Colonic mucosa (tissue), 4 donors: ENCODE measurements around the gene CCDC81. TPM values are rescaled to one million over a fixed set of nuclear protein-coding genes. Genes with fewer than 3 reads are reported as not detected.
"Not testable (repeated sequence)": the region's sequence is repeated elsewhere in the genome, so short reads cannot be mapped to it uniquely, and the experiment has no call there.

Experiments used
- DNase-seq: peaks from one replicate; pipeline ENCODE4 v3.0.0-alpha.2; 2020
- H3K27ac ChIP-seq: fragments of 200-600 bp; one replicate; pipeline ENCODE4 v1.8.0; 2021
- H3K27me3 ChIP-seq: fragments of 200-600 bp; one replicate; pipeline ENCODE4 v1.8.0; 2021
- H3K36me3 ChIP-seq: fragments of 200-600 bp; one replicate; pipeline ENCODE4 v1.8.0; 2021
- H3K4me1 ChIP-seq: fragments of 200-600 bp; one replicate; pipeline ENCODE4 v1.8.0; 2021; ENCODE audit warnings: mild to moderate bottlenecking
- H3K4me3 ChIP-seq: fragments of 200-600 bp; one replicate; pipeline ENCODE4 v1.8.0; 2021
- H3K9ac ChIP-seq, 2 donors: one replicate each; pipeline ENCODE4 v1.7.0; 2013; ENCODE audit warnings: control low read depth in 2 of 2, low read depth in 2 of 2, low read length in 2 of 2
- H3K9me3 ChIP-seq: fragments of 200-600 bp; one replicate; pipeline ENCODE4 v1.8.0; 2021
- intact Hi-C: fragments of 100-400 bp; cut with DNase I; formaldehyde crosslinking; loops from one replicate; pipeline ENCODE4 v1.14.1; 2022
- total RNA-seq, 2 donors: library from RNA; stranded (reverse); fragmentation: NEBNext Ultra II Directional in 1 of 2; extraction: Animal tissue kit (Norgen Biotek cat#: 25700) in 1 of 2; gene quantifications; one replicate each; pipeline ENCODE4 v1.2.1, GENCODE V29; 2021
- TF ChIP-seq, protein P1 (sequence below): fragments of 200-600 bp; IDR thresholded peaks from one replicate; pipeline ENCODE4 v1.8.0; 2022; ENCODE audit warnings: antibody characterized with exemption, mild to moderate bottlenecking
- donor health status: healthy.
- donor health status: DM: no; HTN: no; CAD: no.
- donor health status: DM: no; HTN: no; CAD: no.

CCDC81 gene
- total RNA-seq, 2 donors from 2014 or later, result 0.32 to 0.53 TPM

GRCh38 chr11:86415026-86415425, 40.3 kb downstream of the CCDC81 start:
- intact Hi-C loops, result no loop called here
- H3K4me1 ChIP-seq, result no peaks in the 10 kb centered on the region
- no peak overlapping the region for H3K9ac ChIP-seq
- H3K4me3 ChIP-seq, result no peak overlapping the region
- H3K9me3 ChIP-seq, result no peaks in the 10 kb centered on the region
- TF ChIP-seq, protein P1, sequence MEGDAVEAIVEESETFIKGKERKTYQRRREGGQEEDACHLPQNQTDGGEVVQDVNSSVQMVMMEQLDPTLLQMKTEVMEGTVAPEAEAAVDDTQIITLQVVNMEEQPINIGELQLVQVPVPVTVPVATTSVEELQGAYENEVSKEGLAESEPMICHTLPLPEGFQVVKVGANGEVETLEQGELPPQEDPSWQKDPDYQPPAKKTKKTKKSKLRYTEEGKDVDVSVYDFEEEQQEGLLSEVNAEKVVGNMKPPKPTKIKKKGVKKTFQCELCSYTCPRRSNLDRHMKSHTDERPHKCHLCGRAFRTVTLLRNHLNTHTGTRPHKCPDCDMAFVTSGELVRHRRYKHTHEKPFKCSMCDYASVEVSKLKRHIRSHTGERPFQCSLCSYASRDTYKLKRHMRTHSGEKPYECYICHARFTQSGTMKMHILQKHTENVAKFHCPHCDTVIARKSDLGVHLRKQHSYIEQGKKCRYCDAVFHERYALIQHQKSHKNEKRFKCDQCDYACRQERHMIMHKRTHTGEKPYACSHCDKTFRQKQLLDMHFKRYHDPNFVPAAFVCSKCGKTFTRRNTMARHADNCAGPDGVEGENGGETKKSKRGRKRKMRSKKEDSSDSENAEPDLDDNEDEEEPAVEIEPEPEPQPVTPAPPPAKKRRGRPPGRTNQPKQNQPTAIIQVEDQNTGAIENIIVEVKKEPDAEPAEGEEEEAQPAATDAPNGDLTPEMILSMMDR, result no peak
- no peak for DNase-seq
- H3K36me3 ChIP-seq, result no peaks in the 10 kb centered on the region
- H3K27ac ChIP-seq, result no peak overlapping the region
- H3K27me3 ChIP-seq, result no peaks in the 10 kb centered on the region

DNA sequence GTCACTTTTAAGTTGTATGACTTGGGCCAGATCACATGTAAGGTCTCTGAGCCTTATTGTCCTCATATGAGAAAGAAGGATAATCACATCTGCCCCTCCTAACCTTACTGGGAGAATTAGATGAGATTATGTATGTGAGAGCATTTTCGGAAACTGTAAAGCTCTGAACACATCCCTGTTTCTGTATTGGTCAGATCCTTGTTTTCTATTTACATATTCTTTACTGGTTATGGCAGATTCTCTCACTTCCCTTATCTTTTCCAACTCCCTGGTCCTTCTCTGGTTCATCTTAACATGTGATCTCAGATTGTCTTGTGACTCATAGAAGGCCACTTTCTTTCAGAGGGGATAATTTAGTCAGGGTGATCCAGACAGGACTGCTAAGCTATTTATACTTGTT, 41.8 kb downstream of the CCDC81 start:
- H3K27me3 ChIP-seq, result no peaks in the 10 kb centered on the region
- no peaks in the 10 kb centered on the region for H3K36me3 ChIP-seq
- no peaks in the 10 kb centered on the region for H3K4me1 ChIP-seq
- H3K9me3 ChIP-seq, result no peaks in the 10 kb centered on the region
- H3K27ac ChIP-seq, result no peak overlapping the region
- DNase-seq, result no peak
- TF ChIP-seq, protein P1, result no peak
- no peak overlapping the region for H3K9ac ChIP-seq
- H3K4me3 ChIP-seq, result no peak overlapping the region
- intact Hi-C loops, result no loop called here

DNA sequence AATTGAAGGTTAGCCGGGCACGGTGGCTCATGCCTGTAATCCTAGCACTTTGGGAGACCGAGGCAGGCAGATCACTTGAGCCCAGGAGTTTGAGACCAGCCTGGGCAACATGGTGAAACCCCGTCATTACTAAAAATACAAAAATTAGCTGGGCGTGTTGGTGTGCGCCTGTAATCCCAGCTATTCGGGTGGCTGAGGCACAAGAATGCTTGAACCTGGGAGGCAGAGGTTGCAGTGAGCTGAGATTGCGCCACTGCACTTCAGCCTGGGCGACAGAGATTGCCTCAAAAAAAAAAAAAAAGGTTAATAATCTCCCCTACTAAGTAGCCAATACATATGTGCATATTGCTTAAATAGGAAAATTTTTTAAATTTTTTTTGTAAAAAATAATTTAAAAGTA, 42.3 kb downstream of the CCDC81 start:
- H3K27ac ChIP-seq, H3K36me3 ChIP-seq, H3K9me3 ChIP-seq, H3K4me3 ChIP-seq, H3K27me3 ChIP-seq, DNase-seq, H3K9ac ChIP-seq, intact Hi-C loops, H3K4me1 ChIP-seq: not testable (repeated sequence)

DNA sequence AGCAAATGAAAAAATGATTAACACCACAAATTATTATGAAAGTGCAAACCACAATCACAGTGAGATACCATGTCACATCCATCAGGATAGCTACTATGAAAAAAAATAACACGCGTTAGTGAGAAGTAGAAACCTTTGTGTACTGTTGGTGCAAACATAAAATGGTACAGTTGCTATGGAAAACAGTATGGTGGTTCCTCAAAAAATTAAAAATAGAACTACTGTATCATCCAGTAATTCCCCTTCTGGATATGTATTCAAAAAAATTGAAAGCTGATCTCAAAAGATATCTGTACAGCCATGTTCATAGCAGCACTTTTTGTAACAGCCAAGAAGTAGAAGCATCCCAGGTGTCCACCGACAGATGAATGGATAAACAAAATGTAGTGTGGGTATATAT, 43.4 kb downstream of the CCDC81 start:
- no peak for DNase-seq
- intact Hi-C loops, result no loop called here
- Histone ChIP-seq H3K4me1 (no peaks in the 10 kb centered on the region), H3K4me3 (no peak overlapping the region), H3K9ac (no peak overlapping the region), H3K36me3 (no peaks in the 10 kb centered on the region), H3K27ac (no peak overlapping the region), H3K27me3 (no peaks in the 10 kb centered on the region), H3K9me3 (no peaks in the 10 kb centered on the region)
- TF ChIP-seq, protein P1, result no peak

DNA sequence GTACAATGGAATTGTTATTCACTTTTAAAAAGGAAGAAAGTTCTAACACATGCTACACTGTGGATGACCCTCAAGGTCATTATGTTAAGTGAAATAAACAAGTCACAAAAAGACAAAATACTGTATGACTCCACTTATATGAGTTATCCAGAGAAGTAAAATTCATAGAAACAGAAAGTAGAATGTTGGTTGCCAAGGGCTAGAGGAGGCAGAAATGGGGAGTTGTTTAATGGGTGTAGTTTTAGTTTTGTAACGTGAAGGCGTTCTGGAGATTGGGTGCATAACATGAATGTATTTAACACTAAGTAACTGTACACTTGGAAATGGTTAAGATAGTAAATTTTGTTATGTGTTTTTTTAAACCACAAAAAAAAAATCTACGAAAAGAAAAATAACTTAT, 43.8 kb downstream of the CCDC81 start:
- no peak overlapping the region for H3K27ac ChIP-seq
- no peaks in the 10 kb centered on the region for H3K4me1 ChIP-seq
- H3K27me3 ChIP-seq, result no peaks in the 10 kb centered on the region
- H3K9ac ChIP-seq, result no peak overlapping the region
- intact Hi-C loops, result no loop called here
- H3K9me3 ChIP-seq, result no peaks in the 10 kb centered on the region
- no peak overlapping the region for H3K4me3 ChIP-seq
- TF ChIP-seq, protein P1, result no peak
- H3K36me3 ChIP-seq, result no peaks in the 10 kb centered on the region
- DNase-seq, result no peak

DNA sequence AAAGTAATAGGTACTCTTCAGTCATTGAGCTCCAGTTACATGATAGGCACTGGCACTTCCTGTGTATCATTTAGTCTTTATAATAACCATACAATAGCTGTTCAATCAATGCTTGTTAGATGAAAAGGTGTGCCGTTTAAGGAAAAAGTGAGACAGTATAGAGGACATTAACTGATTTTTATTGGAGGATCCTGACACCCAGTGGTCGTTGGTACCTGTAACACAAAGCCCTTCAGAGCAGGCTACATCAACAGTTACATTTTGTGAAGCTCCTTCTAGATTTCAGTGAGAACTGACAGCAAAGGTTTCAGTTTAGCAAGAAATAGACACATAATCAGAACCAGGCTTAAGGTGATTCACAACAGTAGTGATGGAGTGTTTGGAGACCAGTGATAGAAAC, 44.2 kb downstream of the CCDC81 start:
- no peaks in the 10 kb centered on the region for H3K27me3 ChIP-seq
- H3K4me1 ChIP-seq, result no peaks in the 10 kb centered on the region
- H3K4me3 ChIP-seq, result no peak overlapping the region
- H3K27ac ChIP-seq, result no peak overlapping the region
- no peak overlapping the region for H3K9ac ChIP-seq
- intact Hi-C loops, result no loop called here
- no peak for DNase-seq
- TF ChIP-seq, protein P1, result no peak
- no peaks in the 10 kb centered on the region for H3K9me3 ChIP-seq
- no peaks in the 10 kb centered on the region for H3K36me3 ChIP-seq
